NT2/D1 (cell line): ENCODE measurements around the gene SPC25.

Experiments
- DNase-seq: peaks from one replicate; pipeline ENCODE4 v3.0.0-alpha.2; 2011; ENCODE audit warnings: low read depth, low spot score
- H3K27me3 ChIP-seq: 2 replicates; pipeline ENCODE4 v1.6.0; 2011; ENCODE audit warnings: mild to moderate bottlenecking; ENCODE audit not compliant: insufficient read length, insufficient read depth
- H3K36me3 ChIP-seq: 2 replicates; pipeline ENCODE4 v1.6.1; 2011; ENCODE audit warnings: mild to moderate bottlenecking, low read length, mixed read lengths; ENCODE audit not compliant: insufficient read depth, insufficient read length
- H3K4me1 ChIP-seq: 2 replicates; pipeline ENCODE4 v1.5.1; 2011; ENCODE audit not compliant: insufficient read depth, insufficient read length
- H3K4me3 ChIP-seq: 2 replicates; pipeline ENCODE4 v1.5.1; 2011; ENCODE audit warnings: low read depth; ENCODE audit not compliant: insufficient read length
- H3K9ac ChIP-seq: 2 replicates; pipeline ENCODE4 v1.6.0; 2011; ENCODE audit warnings: low read depth; ENCODE audit not compliant: insufficient read length
- H3K9me3 ChIP-seq: 2 replicates; pipeline ENCODE4 v1.5.1; 2011; ENCODE audit warnings: mild to moderate bottlenecking, low read length; ENCODE audit not compliant: insufficient read depth
- SUZ12 ChIP-seq: IDR thresholded peaks from 2 replicates; pipeline ENCODE4 v1.6.1; 2011; ENCODE audit not compliant: insufficient read length, insufficient read depth; ENCODE audit errors: extremely low read depth
- YY1 ChIP-seq: IDR thresholded peaks from 2 replicates; pipeline ENCODE4 v1.6.1; 2011; ENCODE audit not compliant: insufficient read length, insufficient read depth
- ZNF274 ChIP-seq: IDR thresholded peaks from 2 replicates; pipeline ENCODE4 v1.6.1; 2011; ENCODE audit warnings: mild to moderate bottlenecking, low read depth, low read length

The SPC25 gene

GRCh38 chr2:168835969-168836368 lies 54.3 kb downstream of the SPC25 start:
- no peak for DNase-seq

GRCh38 chr2:168831662-168832061 lies 58.6 kb downstream of the SPC25 start:
- H3K36me3 ChIP-seq = no peaks in the 10 kb centered on the region

More at GRCh38 chr2:168835969-168836368, 54.3 kb downstream of the SPC25 start:
- Histone ChIP-seq H3K4me1 (no peaks in the 10 kb centered on the region), H3K9ac (no peak overlapping the region), H3K36me3 (no peaks in the 10 kb centered on the region), H3K9me3 (peaks cover 3% of the 10 kb centered on the region; the same call in 1 of the 2 replicates), H3K27me3 (no peaks in the 10 kb centered on the region), H3K4me3 (no peak overlapping the region)
- no peak for TF ChIP-seq YY1

GRCh38 chr2:168830958-168831357 lies 59.3 kb downstream of the SPC25 start:
- H3K4me1 ChIP-seq = no peaks in the 10 kb centered on the region
- H3K36me3 ChIP-seq = no peaks in the 10 kb centered on the region
- H3K9ac ChIP-seq = no peak overlapping the region
- H3K27me3 ChIP-seq = no peaks in the 10 kb centered on the region
- H3K9me3 ChIP-seq = peaks cover 4% of the 10 kb centered on the region; the same call in 1 of the 2 replicates
- DNase-seq = no peak
- no peak for TF ChIP-seq ZNF274
- no peak for TF ChIP-seq SUZ12
- no peak for TF ChIP-seq YY1
- H3K4me3 ChIP-seq = no peak overlapping the region

More at GRCh38 chr2:168831662-168832061, 58.6 kb downstream of the SPC25 start:
- Histone ChIP-seq H3K9ac (no peak overlapping the region), H3K4me3 (no peak overlapping the region), H3K4me1 (no peaks in the 10 kb centered on the region), H3K9me3 (peaks cover 4% of the 10 kb centered on the region; the same call in 1 of the 2 replicates), H3K27me3 (no peaks in the 10 kb centered on the region)
- no peak for TF ChIP-seq SUZ12
- no peak for TF ChIP-seq ZNF274
- TF ChIP-seq YY1 = no peak
- DNase-seq = no peak

DNA sequence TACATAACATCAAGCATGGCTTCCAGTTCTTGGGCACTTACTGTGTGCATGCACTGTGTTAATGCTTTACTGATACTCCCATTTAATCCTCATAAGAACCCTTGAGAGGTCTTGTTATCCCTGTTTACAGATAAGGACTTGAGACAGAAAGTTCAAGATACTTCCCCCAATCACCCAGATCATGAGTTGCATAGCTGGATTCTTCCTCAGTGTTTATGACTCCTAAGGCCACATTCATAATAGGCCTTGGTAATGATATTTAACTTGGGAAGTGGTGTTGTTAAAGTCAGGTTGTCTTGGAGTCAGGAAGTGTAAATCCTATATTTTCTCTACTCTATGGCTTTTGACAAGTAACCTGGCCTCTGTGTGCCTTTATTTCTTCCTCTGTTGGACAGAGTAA lies 65.1 kb downstream of the SPC25 start:
- TF ChIP-seq YY1 (no peak), ZNF274 (no peak), SUZ12 (no peak)
- no peak for DNase-seq
- H3K9ac ChIP-seq = no peak overlapping the region
- no peak overlapping the region for H3K4me3 ChIP-seq
- H3K36me3 ChIP-seq = no peaks in the 10 kb centered on the region
- no peaks in the 10 kb centered on the region for H3K9me3 ChIP-seq
- peaks cover 3% of the 10 kb centered on the region for H3K4me1 ChIP-seq
- no peaks in the 10 kb centered on the region for H3K27me3 ChIP-seq

DNA sequence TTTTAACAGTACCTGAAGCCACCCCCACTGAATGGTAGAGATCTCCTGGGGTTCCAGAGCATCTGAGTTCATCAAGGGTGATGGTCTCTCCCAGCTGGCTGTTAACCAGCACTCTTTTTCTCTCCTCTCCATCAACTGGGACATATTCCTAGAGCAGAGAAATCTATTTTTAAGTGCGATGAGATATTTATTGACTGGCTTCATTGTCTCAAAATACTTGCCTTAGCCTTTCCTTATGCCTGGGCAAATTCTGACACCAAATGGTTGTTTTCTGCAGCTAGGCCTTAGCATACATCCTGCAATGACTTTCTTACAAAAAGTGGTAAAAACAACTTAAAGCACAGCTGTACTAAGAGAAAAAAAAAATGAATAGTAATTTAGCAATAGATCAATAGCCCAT lies 68.2 kb downstream of the SPC25 start:
- no peaks in the 10 kb centered on the region for H3K36me3 ChIP-seq
- H3K27me3 ChIP-seq = no peaks in the 10 kb centered on the region
- peaks cover 3% of the 10 kb centered on the region for H3K4me1 ChIP-seq
- no peak overlapping the region for H3K9ac ChIP-seq
- no peak for DNase-seq
- no peak overlapping the region for H3K4me3 ChIP-seq
- H3K9me3 ChIP-seq = no peaks in the 10 kb centered on the region
- TF ChIP-seq ZNF274 (no peak), YY1 (no peak), SUZ12 (no peak)

GRCh38 chr2:168821577-168821976 lies 68.7 kb downstream of the SPC25 start:
- no peaks in the 10 kb centered on the region for H3K27me3 ChIP-seq
- no peak overlapping the region for H3K4me3 ChIP-seq
- H3K9me3 ChIP-seq = no peaks in the 10 kb centered on the region
- no peak for DNase-seq
- no peak overlapping the region for H3K9ac ChIP-seq
- peaks cover 3% of the 10 kb centered on the region for H3K4me1 ChIP-seq
- TF ChIP-seq ZNF274 (no peak), YY1 (no peak), SUZ12 (no peak)
- no peaks in the 10 kb centered on the region for H3K36me3 ChIP-seq
